ENCODE data around the gene DNLZ.
A peak's percentile ranks its signal among the peaks of the same experiment; 100 is the strongest.

The DNLZ gene

GRCh38 chr9:136314944-136315343 is 48.6 kb downstream of the DNLZ start:
- no peak for DNase-seq

GRCh38 chr9:136314056-136314416 is 49.5 kb downstream of the DNLZ start:
- no peak for DNase-seq

GRCh38 chr9:136313111-136314055 is 50.2 kb downstream of the DNLZ start:
- no peak for DNase-seq

- DNase-seq = no peak
Observed at GRCh38 chr9:136312436-136312835, 51.1 kb downstream of the DNLZ start.

- DNase-seq = no peak
Observed at GRCh38 chr9:136312009-136312375, 51.6 kb downstream of the DNLZ start.

GRCh38 chr9:136311051-136312008 is 52.2 kb downstream of the DNLZ start:
- peak; percentile 52 for DNase-seq

GRCh38 chr9:136310273-136311030 is 53.1 kb downstream of the DNLZ start:
- peak; percentile 3 for DNase-seq

GRCh38 chr9:136309806-136310220 is 53.7 kb downstream of the DNLZ start:
- DNase-seq = no peak

Measured in NCI-H526 treated with DMSO at 0.1 percent for 48 hours (cell line).